SH-SY5Y (cell line): ENCODE measurements around the gene XAB2.

Experiments used
- GATA2 ChIP-seq: IDR thresholded peaks from 2 replicates; pipeline ENCODE4 v1.6.1; 2011; ENCODE audit warnings: mild to moderate bottlenecking, low read depth, low read length
- GATA3 ChIP-seq: IDR thresholded peaks from 2 replicates; pipeline ENCODE4 v1.6.1; 2011; ENCODE audit warnings: low read depth, mild to moderate bottlenecking, low read length, moderate library complexity

- TF ChIP-seq GATA2, result no peak
- TF ChIP-seq GATA3, result no peak
Measured at GRCh38 chr19:7600721-7601120, 28.6 kb downstream of the XAB2 start.
